ENCODE data around the gene RNF227. TPM values are rescaled to one million over a fixed set of nuclear protein-coding genes. Genes with fewer than 3 reads are reported as not detected.

Gene RNF227
- total and polyA plus RNA-seq, 2 experiments from 2014 or later: 0.42 to 1.4 TPM

DNA sequence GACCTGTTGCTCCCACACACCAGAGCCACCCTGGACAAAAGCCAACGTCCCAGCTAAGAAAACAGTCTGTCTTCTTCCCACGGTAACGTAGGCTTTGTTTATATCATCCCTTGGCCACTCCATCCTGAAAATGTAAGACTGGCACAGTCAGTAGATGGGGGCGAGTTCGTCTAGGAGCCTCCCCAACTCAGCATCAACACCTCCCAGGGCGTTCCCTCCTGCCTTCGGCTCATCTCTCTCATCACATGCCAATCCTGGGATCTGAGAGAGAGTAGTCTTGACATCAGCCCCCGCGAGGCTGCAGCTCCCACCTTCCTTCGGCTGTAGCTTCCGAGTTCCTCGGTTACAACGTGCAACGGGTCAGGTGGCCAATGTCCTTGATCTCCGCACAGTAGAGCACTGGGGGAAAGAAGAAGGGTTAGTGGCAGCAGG, 894 bp downstream of the RNF227 start:
- H3K4me1 ChIP-seq (ENCODE audit: insufficient read depth): no peaks in the 10 kb centered on the region
- ATAC-seq (peak; percentile 26; the same call in 2 of the 3 replicates), DNase-seq (ENCODE audit: low spot score) (no peak)
- TF ChIP-seq EZH2phosphoT487 (IDR thresholded peaks at IDR 0.05; ENCODE audit: unreplicated experiment) (no peak), EZH2 (IDR thresholded peaks at IDR 0.05; ENCODE audit: low read depth, unreplicated experiment) (peak; percentile 13)
- no peaks in the 10 kb centered on the region for H3K36me3 ChIP-seq (ENCODE audit: insufficient read depth)
- H3K4me2 ChIP-seq: peak overlapping the region; percentile 82
- no peaks in the 10 kb centered on the region; the same call in 2 of the 3 replicates for H3K36me3 Mint-ChIP-seq (ENCODE audit: low read depth)
- H3K27ac ChIP-seq (ENCODE audit: low read depth): no peak overlapping the region
- H3K4me3 Mint-ChIP-seq: peak overlapping the region; percentile 76
- H2AFZ ChIP-seq: peak overlapping the region; percentile 91
- no peak overlapping the region for H3K27ac Mint-ChIP-seq
- peaks cover 54% of the 10 kb centered on the region for H3K27me3 ChIP-seq (ENCODE audit: insufficient read depth)
- peaks cover 11% of the 10 kb centered on the region for H3K9me3 Mint-ChIP-seq
- H3K4me1 Mint-ChIP-seq: peaks cover 12% of the 10 kb centered on the region
- peak overlapping the region; percentile 57 for H3K4me3 ChIP-seq
- no peaks in the 10 kb centered on the region for H3K9me2 ChIP-seq (ENCODE audit: insufficient read depth)
- peaks cover 4% of the 10 kb centered on the region; the same call in 1 of the 2 replicates for H3F3A ChIP-seq (replicated peaks; ENCODE audit: low read depth)
- no peaks in the 10 kb centered on the region for H3K79me2 ChIP-seq (replicated peaks; ENCODE audit: insufficient read depth)
- H3K27me3 Mint-ChIP-seq (ENCODE audit: insufficient read depth, low read depth, poor library complexity): peaks cover 41% of the 10 kb centered on the region
- H4K20me1 ChIP-seq (replicated peaks; ENCODE audit: insufficient read depth): no peaks in the 10 kb centered on the region; the same call in 1 of the 2 replicates

DNA sequence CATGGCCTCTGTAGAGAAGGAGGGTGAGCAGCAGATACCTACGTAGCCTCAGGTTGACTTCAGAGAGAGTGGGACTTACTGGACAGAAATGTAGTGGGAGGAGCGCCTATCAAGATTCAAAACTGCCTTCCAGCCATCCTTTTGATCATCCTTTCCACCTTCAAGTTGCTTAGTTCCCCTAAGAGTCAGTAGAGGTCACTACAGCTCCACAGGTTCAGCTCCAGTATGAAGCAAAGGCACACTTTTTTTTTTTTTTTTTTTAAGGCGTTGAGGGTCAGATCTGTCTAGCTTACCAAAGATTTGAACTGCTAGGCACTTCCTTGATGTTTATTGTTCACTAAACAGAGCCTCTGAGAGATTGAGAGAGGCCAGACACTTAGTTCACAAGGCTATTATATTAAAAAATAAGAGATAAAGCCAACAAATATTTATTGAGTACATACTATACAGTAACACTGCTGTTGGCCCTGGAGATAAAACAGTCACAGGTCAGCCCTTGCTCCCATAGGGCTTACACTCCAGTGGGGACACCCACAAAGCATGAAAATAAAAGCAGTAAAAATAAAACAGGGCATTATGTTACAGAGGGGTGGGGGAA, 3.1 kb downstream of the RNF227 start:
- Histone ChIP-seq H4K20me1 (replicated peaks; ENCODE audit: insufficient read depth) (no peaks in the 10 kb centered on the region; the same call in 1 of the 2 replicates), H3K4me1 (ENCODE audit: insufficient read depth) (no peaks in the 10 kb centered on the region), H3K4me2 (no peak overlapping the region), H3F3A (replicated peaks; ENCODE audit: low read depth) (peaks cover 4% of the 10 kb centered on the region; the same call in 1 of the 2 replicates), H3K27ac (ENCODE audit: low read depth) (no peak overlapping the region), H3K36me3 (ENCODE audit: insufficient read depth) (no peaks in the 10 kb centered on the region), H3K79me2 (replicated peaks; ENCODE audit: insufficient read depth) (no peaks in the 10 kb centered on the region), H3K9me2 (ENCODE audit: insufficient read depth) (no peaks in the 10 kb centered on the region), H3K27me3 (ENCODE audit: insufficient read depth) (peaks cover 41% of the 10 kb centered on the region), H3K4me3 (no peak overlapping the region), H2AFZ (no peak overlapping the region)
- DNase-seq (ENCODE audit: low spot score) (peak; percentile 84), ATAC-seq (peak; percentile 17)
- no peak for TF ChIP-seq POLR2AphosphoS5 (IDR thresholded peaks at IDR 0.05; ENCODE audit: low read depth)
- TF ChIP-seq, protein P1, sequence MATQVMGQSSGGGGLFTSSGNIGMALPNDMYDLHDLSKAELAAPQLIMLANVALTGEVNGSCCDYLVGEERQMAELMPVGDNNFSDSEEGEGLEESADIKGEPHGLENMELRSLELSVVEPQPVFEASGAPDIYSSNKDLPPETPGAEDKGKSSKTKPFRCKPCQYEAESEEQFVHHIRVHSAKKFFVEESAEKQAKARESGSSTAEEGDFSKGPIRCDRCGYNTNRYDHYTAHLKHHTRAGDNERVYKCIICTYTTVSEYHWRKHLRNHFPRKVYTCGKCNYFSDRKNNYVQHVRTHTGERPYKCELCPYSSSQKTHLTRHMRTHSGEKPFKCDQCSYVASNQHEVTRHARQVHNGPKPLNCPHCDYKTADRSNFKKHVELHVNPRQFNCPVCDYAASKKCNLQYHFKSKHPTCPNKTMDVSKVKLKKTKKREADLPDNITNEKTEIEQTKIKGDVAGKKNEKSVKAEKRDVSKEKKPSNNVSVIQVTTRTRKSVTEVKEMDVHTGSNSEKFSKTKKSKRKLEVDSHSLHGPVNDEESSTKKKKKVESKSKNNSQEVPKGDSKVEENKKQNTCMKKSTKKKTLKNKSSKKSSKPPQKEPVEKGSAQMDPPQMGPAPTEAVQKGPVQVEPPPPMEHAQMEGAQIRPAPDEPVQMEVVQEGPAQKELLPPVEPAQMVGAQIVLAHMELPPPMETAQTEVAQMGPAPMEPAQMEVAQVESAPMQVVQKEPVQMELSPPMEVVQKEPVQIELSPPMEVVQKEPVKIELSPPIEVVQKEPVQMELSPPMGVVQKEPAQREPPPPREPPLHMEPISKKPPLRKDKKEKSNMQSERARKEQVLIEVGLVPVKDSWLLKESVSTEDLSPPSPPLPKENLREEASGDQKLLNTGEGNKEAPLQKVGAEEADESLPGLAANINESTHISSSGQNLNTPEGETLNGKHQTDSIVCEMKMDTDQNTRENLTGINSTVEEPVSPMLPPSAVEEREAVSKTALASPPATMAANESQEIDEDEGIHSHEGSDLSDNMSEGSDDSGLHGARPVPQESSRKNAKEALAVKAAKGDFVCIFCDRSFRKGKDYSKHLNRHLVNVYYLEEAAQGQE (IDR thresholded peaks at IDR 0.05; ENCODE audit: unreplicated experiment): no peak
- TF ChIP-seq, protein P2, sequence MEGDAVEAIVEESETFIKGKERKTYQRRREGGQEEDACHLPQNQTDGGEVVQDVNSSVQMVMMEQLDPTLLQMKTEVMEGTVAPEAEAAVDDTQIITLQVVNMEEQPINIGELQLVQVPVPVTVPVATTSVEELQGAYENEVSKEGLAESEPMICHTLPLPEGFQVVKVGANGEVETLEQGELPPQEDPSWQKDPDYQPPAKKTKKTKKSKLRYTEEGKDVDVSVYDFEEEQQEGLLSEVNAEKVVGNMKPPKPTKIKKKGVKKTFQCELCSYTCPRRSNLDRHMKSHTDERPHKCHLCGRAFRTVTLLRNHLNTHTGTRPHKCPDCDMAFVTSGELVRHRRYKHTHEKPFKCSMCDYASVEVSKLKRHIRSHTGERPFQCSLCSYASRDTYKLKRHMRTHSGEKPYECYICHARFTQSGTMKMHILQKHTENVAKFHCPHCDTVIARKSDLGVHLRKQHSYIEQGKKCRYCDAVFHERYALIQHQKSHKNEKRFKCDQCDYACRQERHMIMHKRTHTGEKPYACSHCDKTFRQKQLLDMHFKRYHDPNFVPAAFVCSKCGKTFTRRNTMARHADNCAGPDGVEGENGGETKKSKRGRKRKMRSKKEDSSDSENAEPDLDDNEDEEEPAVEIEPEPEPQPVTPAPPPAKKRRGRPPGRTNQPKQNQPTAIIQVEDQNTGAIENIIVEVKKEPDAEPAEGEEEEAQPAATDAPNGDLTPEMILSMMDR (conservative IDR thresholded peaks at IDR 0.05; ENCODE audit: low read depth in 2 of 2): peak; percentile 80 to 87
- Mint-ChIP-seq H3K4me1 (peaks cover 12% of the 10 kb centered on the region), H3K9me3 (peaks cover 8% of the 10 kb centered on the region), H3K36me3 (ENCODE audit: low read depth) (no peaks in the 10 kb centered on the region; the same call in 2 of the 3 replicates), H3K27ac (no peak overlapping the region), H3K4me3 (no peak overlapping the region; the same call in 2 of the 3 replicates), H3K27me3 (ENCODE audit: insufficient read depth, low read depth, poor library complexity) (peaks cover 33% of the 10 kb centered on the region)

All from GM23338 (cell line).